Thyroid gland (tissue), 4 donors: ENCODE measurements around the gene PSMG4. TPM values are rescaled to one million over a fixed set of nuclear protein-coding genes. Genes with fewer than 3 reads are reported as not detected.

Experiments
- DNase-seq, 2 donors: peaks; one replicate each; pipeline ENCODE4 v3.0.0-alpha.2; 2019
- H3K27ac ChIP-seq, 3 donors: fragments of 200-600 bp; sonication (generic); 1 replicate in 2 of 3; 2 replicates in 1 of 3; pipeline ENCODE4 v1.5.1; 2016 to 2019; ENCODE audit warnings: mild to moderate bottlenecking in 1 of 3, moderate library complexity in 1 of 3
- H3K27me3 ChIP-seq: fragments of 200-600 bp; sonication (generic); one replicate; pipeline ENCODE4 v1.5.1; 2019
- H3K36me3 ChIP-seq, 2 donors: fragments of 200-600 bp; sonication (generic); one replicate each; pipeline ENCODE4 v1.5.1; 2016 to 2019
- H3K4me1 ChIP-seq, 2 donors: fragments of 200-600 bp; sonication (generic); one replicate each; pipeline ENCODE4 v1.5.1; 2017 to 2019
- H3K4me3 ChIP-seq, 3 donors: fragments of 200-600 bp; sonication (generic); replicated peaks in 1 of 3; 1 replicate in 2 of 3; 2 replicates in 1 of 3; pipeline ENCODE4 v1.5.1; 2016; ENCODE audit warnings: mild to moderate bottlenecking in 1 of 3
- H3K9me3 ChIP-seq: fragments of 200-600 bp; sonication (generic); one replicate; pipeline ENCODE4 v1.5.1; 2017
- CTCF ChIP-seq, 6 experiments: fragments of 200-600 bp in 3 of 6; fragments of 450-650 bp in 3 of 6; sonication (generic) in 3 of 6; IDR thresholded peaks; one replicate each; pipeline ENCODE4 v1.5.1; 2016 to 2019; ENCODE audit warnings: antibody characterized with exemption in 6 of 6, mild to moderate bottlenecking in 2 of 6, inconsistent platforms in 1 of 6, moderate library complexity in 1 of 6
- POLR2A ChIP-seq, 2 donors: fragments of 450-650 bp; IDR thresholded peaks; one replicate each; pipeline ENCODE4 v1.6.1; 2017; ENCODE audit warnings: antibody characterized with exemption in 2 of 2, mild to moderate bottlenecking in 2 of 2, moderate library complexity in 1 of 2
- WGBS, 2 donors: methylation state at CpG; one replicate each; pipeline ENCODE4 v1.1.5; 2017; 5-methylcytosine and 5-hydroxymethylcytosine counted together
- intact Hi-C: fragments of 100-400 bp; cut with DNase I; formaldehyde crosslinking; loops from one replicate; pipeline ENCODE4 v1.15.1; 2023
- total RNA-seq, 4 donors: library from RNA; depleted of rRNA; stranded (reverse); fragments of >200 nt; gene quantifications; one replicate each; pipeline ENCODE4 v1.2.3, GENCODE V29; 2016

Gene PSMG4
- total RNA-seq, 4 donors from 2014 or later: 19.6 to 41.8 (median 34.4) TPM

- Histone ChIP-seq H3K27me3 (no peaks in the 10 kb centered on the region), H3K4me3 (no peak overlapping the region), H3K4me1 (peaks cover 25% of the 10 kb centered on the region in 2 donors), H3K27ac (peak overlapping the region; percentile 69 to 92 (median 75)), H3K9me3 (no peaks in the 10 kb centered on the region), H3K36me3 (peaks cover 0 to 8% of the 10 kb centered on the region in 2 donors)
- no peak for DNase-seq
- 55 to 66% methylated on average over 8 of the region's 8 CpGs for WGBS, 2 donors
- intact Hi-C loops: no loop called here
- TF ChIP-seq CTCF (IDR thresholded peaks at IDR 0.05) (no peak), POLR2A (IDR thresholded peaks at IDR 0.05) (no peak)
Measured at GRCh38 chr6:3261921-3262320, 3.2 kb downstream of the PSMG4 start.

GRCh38 chr6:3263096-3263495 is 4.3 kb downstream of the PSMG4 start:
- H3K36me3 ChIP-seq: peaks cover 0 to 8% of the 10 kb centered on the region in 2 donors
- no peak overlapping the region for H3K27ac ChIP-seq
- no peaks in the 10 kb centered on the region for H3K9me3 ChIP-seq
- 83 to 93% methylated on average over 6 of the region's 6 CpGs for WGBS, 2 donors
- H3K27me3 ChIP-seq: no peaks in the 10 kb centered on the region
- H3K4me1 ChIP-seq: peaks cover 25 to 33% of the 10 kb centered on the region in 2 donors
- no peak overlapping the region for H3K4me3 ChIP-seq
- no peak for TF ChIP-seq CTCF (IDR thresholded peaks at IDR 0.05)
- TF ChIP-seq POLR2A (IDR thresholded peaks at IDR 0.05): no peak
- DNase-seq: no peak
- intact Hi-C loops: no loop called here

- TF ChIP-seq CTCF (IDR thresholded peaks at IDR 0.05) (no peak), POLR2A (IDR thresholded peaks at IDR 0.05) (no peak)
Measured at GRCh38 chr6:3264356-3264755, 5.6 kb downstream of the PSMG4 start.

GRCh38 chr6:3265671-3266070 is 6.9 kb downstream of the PSMG4 start:
- Histone ChIP-seq H3K4me1 (peaks cover 14 to 23% of the 10 kb centered on the region in 2 donors), H3K36me3 (peaks cover 7 to 14% of the 10 kb centered on the region in 2 donors), H3K9me3 (no peaks in the 10 kb centered on the region), H3K27ac (no peak overlapping the region), H3K27me3 (no peaks in the 10 kb centered on the region), H3K4me3 (no peak overlapping the region)
- no peak for DNase-seq
- TF ChIP-seq POLR2A (IDR thresholded peaks at IDR 0.05) (no peak), CTCF (IDR thresholded peaks at IDR 0.05) (no peak)
- intact Hi-C loops: no loop called here
- 71 to 72% methylated on average over 9 of the region's 9 CpGs for WGBS, 2 donors

More at GRCh38 chr6:3264356-3264755, 5.6 kb downstream of the PSMG4 start:
- no peaks in the 10 kb centered on the region for H3K9me3 ChIP-seq
- H3K27ac ChIP-seq: no peak overlapping the region
- intact Hi-C loops: no loop called here
- DNase-seq: no peak
- peaks cover 25 to 33% of the 10 kb centered on the region in 2 donors for H3K4me1 ChIP-seq
- peaks cover 0 to 11% of the 10 kb centered on the region in 2 donors for H3K36me3 ChIP-seq
- WGBS, 2 donors: 84 to 92% methylated on average over 3 of the region's 3 CpGs
- no peaks in the 10 kb centered on the region for H3K27me3 ChIP-seq
- no peak overlapping the region for H3K4me3 ChIP-seq

GRCh38 chr6:3266170-3266569 is 7.4 kb downstream of the PSMG4 start:
- intact Hi-C loops: no loop called here

More at GRCh38 chr6:3266170-3266569, 7.4 kb downstream of the PSMG4 start:
- H3K4me3 ChIP-seq: no peak overlapping the region
- peaks cover 9 to 18% of the 10 kb centered on the region in 2 donors for H3K4me1 ChIP-seq
- no peaks in the 10 kb centered on the region for H3K9me3 ChIP-seq
- WGBS, 2 donors: 55 to 60% methylated on average over 8 of the region's 9 CpGs
- H3K27me3 ChIP-seq: no peaks in the 10 kb centered on the region
- DNase-seq: no peak
- no peak overlapping the region for H3K27ac ChIP-seq
- TF ChIP-seq CTCF (IDR thresholded peaks at IDR 0.05) (no peak), POLR2A (IDR thresholded peaks at IDR 0.05) (no peak)
- H3K36me3 ChIP-seq: peaks cover 7 to 14% of the 10 kb centered on the region in 2 donors
